GM19025 (cell line): Measurements from ENCODE around the gene HLCS.

ENCODE experiments used
- ATAC-seq: cut with Tn5 transposase; IDR thresholded peaks from one replicate; pipeline ENCODE4 v1.9.1; 2021; ENCODE audit warnings: mild to moderate bottlenecking, low read depth, moderate library complexity; ENCODE audit not compliant: unreplicated experiment

HLCS gene

DNA sequence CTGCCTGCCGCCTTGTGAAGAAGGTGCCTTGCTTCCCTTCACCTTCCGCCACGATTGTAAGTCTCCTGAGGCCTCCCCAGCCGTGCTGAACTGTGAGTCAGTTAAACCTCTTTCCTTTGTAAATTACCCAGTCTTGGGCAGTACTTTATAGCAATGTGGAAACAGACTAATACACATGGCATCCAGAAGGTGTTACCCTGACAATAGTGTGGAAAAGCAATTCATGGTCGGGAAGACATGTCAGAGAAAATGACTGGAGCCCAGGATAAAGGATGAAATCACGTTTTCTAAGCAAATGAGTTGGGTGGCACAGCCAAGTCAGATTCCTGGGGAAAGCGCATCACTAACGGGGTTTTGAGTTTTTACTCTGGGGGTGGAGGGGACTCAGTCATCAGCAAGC is 76.4 kb downstream of the HLCS start:
- ATAC-seq = no peak

DNA sequence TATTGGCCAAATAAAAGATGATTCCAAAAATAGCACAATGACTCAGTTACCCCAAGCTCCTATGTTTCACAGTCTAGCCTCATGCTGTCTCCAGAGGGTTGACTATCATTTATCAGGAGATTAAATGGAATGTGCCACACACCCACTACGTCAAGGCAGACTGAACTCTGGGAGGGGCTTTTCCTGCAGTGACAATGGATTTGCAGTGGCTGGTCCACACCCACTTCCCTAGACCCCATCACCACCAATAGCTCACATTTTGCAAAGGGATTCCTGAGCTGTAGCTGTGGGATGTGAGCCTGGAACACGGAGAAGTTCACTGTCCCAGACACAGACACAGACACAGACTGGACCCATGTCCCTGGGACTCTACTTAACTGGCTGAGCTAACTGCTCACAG is 77.1 kb downstream of the HLCS start:
- no peak for ATAC-seq

DNA sequence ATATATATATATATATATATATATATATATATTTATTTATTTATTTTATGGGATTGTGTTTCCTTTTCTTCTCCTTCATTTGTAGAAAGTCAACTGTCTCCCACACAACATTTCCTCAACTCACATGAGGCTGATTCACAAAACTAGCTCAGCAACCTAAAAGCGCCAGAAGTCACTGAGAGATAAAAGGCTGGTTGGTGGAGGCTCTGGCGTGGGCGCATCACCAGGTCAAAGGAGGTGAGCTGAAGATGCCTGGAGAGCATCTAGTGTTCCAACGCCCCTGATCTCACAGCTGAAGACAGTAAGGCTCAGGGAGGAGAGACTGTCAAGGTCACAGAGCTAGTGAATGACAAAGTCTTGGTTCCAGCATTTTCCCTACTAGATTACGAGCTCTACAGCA is 78.0 kb downstream of the HLCS start:
- no peak for ATAC-seq

DNA sequence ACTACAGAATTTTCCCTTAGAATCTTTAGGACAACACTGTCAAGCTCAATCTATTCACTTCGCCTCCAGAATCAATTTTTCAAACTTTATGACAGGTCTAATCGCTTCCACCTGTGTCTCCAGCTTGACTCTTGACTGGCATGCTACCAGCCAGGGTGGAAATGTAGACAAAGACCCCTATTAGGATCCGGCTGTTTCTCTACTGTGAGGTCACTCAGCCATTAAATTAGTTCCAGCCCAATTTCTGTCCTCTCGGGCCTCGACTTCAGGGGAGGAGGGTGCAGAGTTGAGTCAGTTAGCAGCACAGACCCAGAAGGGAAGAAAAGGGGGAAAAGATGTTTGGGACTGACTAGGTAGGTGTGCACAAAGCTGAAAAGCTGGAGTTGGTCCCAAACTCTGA is 78.5 kb downstream of the HLCS start:
- no peak for ATAC-seq

DNA sequence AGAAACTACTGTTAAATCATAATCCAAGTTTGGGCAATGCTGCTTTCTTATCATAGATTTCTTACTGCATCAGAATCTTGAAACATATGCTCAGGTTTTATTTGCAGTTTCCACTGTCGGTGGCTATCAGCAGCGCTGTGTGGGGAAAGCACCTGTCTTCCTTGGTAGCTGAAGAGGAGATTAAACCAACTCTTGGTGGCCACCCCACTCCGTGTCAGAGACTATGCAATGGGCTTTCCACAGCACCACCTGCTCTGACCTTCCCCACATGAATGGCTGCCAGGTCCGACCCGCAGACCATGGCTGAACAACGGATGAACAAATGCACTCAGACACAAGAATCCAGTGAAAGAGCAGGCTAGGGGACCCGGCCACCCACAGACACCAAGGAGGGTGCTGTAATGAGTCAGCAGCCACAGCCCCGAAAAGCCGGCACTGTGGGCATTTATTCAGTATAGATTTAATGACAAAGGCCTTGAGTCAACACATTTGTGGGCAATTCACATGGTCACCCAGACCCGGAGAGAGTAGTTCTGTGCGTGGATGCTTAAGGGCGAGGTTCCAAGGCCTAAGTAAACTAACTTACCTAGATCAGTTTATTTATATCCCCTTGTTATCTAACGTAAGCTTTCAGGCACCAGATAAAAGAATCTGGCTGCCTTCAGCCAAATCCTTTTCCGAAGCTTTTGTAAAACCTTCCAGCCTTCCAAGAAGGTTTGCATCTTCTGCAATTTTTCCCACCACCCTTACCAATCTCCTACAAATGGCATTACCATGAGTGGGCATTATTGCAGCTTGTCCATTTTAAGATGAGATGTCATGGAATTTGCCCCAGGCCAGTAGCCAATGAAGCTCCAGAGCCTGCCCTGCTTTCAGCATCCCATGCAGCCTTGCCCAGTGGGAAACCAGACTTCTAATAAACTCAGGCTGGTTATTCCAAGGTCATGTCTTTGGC is 82.7 kb downstream of the HLCS start:
- ATAC-seq = no peak

DNA sequence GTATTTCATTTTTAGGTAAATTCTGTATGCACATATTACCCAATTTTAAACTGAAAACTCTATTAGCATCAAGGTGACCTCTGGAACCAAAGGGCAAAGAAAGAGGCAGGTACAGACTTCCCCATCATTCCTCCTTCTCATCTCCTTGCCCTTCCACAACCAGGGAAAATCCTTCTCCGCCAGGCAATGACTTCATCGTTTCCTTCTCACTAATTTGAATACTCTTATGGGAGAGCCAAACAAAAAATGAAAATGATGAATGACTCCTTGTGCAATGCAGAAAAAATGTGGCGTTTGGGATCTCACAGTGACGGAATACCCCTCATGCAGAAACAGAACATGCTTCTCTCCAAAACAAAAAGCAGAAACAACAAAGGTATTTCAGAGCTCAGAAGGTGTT is 83.7 kb downstream of the HLCS start:
- ATAC-seq = no peak

DNA sequence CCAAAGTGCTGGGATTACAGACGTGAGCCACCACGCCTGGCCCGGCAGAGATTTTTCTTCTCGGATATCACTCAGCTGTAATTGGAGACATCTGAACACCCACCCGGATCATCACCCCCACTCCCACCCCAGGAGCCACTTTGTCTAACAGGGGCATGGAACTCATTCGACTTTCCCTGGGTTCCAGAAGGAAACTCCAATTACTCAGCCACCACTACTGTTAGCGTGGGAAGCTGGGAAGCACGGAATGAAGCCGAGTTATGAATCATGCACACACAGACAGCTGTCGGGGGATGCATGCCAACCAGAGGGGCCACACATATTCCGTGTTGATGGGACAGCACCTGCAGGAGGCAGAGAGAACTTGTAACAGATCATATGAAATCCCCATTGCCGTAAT is 85.2 kb downstream of the HLCS start:
- no peak for ATAC-seq

DNA sequence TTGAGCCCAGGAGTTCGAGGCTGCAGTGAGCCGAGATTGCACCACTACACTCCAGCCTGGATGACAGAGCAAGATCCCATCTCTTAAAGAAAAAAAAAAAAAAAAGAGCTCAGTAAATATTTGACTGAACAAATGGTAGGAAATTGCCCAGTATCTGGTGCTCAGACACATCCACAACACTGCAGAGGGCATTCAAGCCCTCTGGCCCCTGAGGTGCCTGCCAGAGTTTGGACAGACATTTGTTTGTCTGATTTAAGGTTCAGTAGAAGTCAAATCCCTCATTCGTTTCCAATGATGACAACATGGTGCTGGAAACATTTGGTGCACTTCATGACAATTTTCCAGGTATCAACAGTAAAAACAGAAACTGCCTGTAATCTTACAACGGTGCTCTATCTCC is 86.6 kb downstream of the HLCS start:
- no peak for ATAC-seq

DNA sequence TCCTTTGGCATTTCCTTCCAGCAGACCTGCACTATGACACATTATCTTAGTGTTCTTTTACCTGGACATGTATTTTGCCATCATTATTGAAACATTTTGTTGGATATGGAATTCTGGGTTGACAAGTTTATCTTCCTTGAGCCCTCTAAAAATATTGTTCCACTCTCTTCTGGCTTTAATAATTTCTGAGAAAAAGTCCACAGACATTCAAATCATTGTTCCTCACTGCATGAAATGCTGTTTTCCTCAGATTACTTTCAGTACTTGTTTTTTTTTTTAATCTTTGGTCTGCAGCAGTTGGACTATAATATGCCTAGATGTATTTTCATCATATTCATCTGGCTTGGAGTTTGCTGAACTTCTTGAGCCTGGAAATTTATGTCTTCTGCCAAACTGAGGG is 88.7 kb downstream of the HLCS start:
- no peak for ATAC-seq

DNA sequence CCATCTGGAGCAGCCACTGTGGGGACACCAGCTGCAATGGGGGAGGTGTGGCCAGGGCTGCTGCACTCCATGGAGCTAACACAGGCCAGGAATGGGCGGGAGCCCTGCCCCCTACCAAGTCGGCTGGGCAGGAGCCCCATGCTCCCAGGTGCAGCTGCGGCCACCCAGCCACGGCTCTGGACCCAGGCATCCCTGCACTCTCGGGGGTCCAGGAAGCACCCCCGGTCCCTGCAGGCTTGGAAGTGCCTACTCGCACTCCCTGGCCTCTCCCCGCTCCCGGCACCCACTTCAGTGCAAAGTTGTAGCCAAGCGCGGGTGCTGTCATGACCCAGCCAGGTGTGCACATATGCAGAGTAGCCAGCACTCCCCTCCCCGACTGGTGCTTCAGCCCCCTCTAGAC is 91.8 kb downstream of the HLCS start:
- no peak for ATAC-seq

DNA sequence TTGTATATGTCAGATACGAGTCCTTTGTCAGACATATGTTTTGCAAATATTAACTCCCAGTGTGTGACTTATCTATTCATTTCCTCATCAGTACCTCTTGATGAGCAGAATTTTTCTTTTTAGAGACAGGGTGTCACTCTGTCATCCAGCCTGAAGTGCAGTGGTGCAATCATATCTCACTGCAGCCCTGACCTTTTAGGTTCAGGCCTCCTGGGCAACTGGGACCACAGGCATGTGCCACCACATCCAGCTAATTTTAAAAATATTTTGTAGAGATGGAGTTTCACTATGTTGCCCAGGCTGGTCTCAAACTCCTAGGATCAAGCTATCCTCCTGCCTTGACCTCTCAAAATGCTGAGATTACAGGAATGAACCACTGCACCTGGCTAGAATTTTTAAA is 93.0 kb downstream of the HLCS start:
- ATAC-seq = no peak

DNA sequence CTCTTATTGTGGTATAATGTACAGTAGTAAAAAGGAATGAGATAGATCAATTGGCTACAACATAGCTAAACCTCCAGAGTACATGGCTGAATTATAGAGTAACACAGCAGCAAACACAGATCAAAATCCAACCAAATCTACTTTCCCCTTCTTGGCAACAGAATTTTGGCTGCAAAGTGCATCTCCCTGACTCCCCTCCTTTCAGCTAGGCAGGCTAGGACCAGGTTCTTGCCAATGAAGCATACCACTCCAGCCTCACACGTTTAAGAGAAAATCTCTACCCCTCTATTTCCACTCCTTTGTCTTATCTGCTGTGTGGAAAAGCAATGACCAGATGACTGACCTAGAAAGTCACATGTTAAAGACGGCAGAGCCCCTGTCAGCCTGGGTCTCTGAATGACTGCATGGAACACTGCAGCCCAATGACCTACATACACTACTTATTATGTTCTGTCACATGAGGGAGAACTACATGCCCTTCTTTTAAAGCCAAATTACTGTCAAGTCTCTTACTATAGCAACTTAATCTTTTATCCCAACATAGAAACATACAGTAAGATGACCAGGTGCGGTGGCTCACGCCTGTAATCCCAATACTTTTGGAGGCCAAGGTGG is 99.1 kb downstream of the HLCS start:
- no peak for ATAC-seq

DNA sequence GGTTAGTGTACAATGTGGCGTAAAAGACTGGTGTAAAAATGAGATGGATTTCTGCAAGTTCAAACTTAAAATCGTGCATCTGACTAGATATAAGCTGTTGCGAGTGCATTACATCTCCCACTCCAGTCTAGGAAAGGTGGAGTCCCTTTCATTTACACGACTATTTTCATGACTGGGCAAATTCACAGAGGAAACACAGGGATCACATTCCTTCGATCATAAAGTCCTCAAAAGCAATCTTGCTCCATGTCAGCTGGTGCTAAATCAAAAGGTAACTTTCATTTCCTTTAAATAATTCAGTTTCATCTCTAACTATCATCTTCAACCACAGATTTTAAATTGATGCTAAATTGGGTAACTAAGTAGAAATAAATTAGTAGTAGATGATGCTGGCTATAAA is 100.0 kb downstream of the HLCS start:
- ATAC-seq = no peak

DNA sequence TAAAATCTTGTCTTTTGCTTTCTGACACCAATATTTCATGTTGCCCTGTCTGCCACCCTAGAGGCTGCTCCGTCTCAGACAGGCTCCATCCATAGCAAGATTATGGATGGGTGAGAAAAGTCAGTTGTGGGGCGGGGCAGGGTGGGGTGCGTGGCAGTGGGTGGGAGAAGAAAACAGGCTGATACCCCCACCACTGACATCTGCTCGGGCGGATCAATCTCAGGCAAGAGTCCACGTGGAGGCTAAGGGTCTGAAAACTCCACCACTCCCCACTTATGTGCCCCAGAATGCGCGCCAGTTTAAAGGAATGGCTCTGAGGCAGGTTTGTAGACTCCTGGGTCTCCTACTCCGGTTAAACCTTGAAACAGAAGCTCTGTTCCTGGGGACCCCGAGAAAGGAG is 101.5 kb downstream of the HLCS start:
- ATAC-seq = no peak

DNA sequence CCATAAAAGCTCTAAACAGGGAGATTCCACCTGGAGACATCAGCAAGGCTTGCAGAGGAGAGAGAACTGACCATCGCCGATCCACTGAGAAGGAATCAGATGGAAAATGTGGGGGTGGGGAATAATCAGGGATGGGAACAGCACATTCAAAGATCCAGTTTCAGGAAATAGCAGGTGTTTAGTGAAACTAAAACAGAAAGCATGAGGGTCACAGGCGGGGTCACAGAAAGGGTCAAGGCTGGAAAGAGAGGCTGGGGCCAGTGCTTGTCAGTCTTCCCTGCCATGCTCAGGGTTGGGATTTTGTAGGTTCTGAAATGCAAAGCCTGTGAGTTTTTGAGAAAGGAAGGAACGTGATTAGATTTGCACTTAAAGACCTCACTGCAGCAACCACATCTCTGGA is 103.2 kb downstream of the HLCS start:
- ATAC-seq = no peak

DNA sequence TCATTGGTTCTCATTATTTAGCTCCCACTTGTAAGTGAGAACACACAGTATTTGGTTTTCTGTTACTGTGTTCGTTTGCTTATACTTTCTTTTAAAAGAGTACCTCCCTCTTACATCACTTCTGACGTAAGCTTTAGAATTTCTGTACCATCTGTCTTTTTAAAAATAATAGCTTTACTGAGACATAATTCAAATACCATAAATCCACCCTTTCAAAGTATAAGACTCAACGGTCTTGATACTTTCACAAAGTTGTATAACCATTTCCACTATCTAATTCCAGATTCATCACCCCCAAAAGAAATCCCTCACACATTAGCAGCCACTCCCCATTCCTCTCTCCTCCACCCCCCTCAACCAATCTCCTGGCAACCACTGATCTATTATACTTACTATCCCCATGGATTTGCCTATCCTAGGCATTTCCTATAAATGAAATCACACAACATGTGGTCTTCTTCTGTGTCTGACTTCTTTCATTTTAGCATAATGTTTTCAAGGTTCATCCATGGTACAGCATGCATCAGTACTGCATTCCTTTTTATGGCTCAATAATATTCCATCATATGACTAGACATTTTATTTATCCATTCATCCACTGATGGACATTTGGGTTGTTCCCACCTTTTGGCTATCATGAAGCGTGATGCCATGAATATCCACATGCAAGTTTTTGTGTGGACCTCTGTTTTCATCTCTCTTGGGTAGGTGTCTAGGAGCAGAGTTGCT is 104.7 kb downstream of the HLCS start:
- no peak for ATAC-seq

DNA sequence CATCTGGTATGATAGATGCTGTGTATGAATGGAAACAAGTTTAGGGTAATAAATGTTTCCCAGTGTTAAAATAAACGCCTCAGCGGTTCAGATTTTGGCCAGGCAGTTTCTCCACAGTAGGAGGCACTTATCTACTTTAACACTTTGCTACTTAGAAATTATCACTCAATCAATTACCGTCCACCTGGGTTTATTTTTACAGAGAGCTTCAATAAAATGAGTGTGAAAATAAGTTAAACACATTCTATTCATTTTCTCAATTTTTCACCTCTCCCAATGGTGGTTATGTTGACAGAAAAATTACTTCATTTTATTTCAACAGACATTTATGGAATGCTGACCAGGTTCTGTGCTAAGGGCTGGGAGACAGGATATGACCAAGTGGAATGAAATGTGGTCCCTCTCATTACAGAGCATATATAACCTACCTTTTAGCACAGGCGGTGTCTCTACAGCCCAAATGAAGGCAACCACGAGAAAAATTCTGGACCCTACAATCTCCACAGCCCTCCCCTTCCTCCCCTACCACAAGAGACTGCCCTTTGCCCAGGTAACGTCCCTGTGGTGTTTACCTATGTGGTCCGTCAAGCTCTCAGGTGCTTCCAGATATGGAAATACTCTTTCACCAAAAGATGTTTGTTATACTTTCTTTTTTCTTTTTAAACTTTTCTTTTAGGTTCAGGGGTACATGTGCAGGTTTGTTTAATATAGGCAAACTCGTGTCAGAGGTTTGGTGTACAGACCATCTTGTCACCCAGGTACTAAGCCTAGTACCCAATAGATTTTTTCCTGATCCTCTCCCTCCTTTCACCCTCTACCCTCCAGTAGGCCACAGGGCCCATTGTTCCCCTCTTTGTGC is 105.5 kb downstream of the HLCS start:
- ATAC-seq = no peak

DNA sequence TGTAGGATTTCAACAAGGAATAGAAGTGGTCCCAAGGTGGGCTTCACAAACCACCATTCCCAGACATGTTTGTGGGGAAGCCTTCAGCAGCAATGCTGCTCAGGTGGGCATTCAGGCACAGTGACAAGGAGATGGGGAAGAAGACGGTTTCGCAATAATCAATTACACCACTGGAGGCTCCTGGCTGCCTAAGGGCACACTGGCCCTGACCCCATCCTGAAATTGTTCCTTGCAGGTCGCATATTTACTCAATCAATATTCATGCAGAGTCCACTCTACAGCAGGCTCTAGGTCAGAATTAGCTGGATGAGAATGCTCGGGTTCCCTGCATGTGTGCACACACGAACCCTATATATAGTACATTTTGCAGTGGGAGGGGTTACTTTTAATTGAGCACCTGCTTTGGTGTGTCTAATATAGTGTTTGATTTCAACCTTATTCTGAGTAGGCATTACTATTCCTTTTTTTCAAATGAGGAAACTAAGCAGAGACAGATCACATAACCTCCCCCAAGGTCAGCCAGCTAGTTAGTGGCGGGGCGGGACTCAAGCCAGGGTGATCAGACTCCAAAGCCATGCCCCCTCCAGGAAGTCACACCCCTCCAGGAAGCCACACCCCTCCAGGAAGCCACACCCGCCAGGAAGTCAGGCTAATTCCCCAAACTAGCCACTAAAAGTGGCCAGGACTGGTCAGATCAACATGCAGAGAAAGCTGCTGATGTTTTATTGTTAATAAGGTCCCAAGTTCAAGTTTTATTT is 106.5 kb downstream of the HLCS start:
- ATAC-seq = no peak

DNA sequence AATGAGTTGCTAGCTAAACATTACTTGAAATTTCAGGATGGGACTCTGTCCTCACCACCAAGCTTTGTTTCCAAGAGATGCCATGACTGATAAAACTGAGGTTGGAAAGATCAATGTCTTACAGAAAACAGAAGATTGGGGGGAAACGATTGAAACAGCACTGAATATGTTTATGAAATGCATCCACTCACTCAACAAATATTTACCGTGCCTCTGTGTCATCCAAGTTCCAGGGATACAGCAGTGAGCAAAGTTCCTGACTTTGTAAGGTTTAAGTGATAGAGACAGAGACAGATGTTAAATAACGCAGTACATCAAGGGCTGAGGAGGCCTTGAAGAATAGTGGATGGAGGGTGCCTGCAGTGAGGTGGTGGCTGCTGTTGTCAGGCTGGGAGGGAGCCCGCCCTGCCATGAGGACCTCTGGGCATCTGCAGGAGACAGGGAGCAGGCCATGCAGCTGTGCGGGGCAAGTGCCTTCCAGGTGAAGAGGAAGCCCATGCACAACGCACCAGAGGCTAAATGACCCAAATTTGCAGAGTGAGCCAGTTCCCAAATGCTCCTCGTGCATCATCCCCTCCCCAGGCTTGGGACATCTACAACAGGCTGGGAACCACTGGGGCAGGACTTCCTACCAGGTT is 108.0 kb downstream of the HLCS start:
- ATAC-seq = no peak
